Measurements from ENCODE around the gene EMILIN1.
A peak's percentile ranks its signal among the peaks of the same experiment; 100 is the strongest.

EMILIN1 gene

DNA sequence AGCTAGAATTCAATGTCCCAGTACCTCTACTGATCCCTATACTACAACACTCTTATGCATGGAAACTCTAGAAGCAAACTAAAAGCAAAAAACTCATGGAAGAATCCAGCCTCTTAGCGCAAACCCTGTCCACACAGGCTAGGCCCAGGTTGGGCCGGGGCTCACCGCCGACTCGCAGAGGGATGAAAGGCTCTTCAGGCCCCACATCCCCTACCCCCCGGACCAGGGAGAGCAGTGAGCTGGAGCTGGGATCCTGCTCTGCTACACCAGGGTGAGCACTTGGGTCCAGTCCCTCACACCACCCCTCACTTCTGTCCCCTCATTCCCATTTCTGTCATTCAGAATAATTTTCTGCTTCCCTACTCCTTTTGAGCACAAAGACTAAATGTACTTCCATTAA is 9.0 kb upstream of the EMILIN1 start:
- H3K4me3 ChIP-seq (ENCODE audit: low read depth, low read length) = no peak overlapping the region
- TF ChIP-seq, protein P1, sequence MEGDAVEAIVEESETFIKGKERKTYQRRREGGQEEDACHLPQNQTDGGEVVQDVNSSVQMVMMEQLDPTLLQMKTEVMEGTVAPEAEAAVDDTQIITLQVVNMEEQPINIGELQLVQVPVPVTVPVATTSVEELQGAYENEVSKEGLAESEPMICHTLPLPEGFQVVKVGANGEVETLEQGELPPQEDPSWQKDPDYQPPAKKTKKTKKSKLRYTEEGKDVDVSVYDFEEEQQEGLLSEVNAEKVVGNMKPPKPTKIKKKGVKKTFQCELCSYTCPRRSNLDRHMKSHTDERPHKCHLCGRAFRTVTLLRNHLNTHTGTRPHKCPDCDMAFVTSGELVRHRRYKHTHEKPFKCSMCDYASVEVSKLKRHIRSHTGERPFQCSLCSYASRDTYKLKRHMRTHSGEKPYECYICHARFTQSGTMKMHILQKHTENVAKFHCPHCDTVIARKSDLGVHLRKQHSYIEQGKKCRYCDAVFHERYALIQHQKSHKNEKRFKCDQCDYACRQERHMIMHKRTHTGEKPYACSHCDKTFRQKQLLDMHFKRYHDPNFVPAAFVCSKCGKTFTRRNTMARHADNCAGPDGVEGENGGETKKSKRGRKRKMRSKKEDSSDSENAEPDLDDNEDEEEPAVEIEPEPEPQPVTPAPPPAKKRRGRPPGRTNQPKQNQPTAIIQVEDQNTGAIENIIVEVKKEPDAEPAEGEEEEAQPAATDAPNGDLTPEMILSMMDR (IDR thresholded peaks at IDR 0.05; ENCODE audit: control insufficient read depth, extremely low read depth, insufficient read depth) = no peak

DNA sequence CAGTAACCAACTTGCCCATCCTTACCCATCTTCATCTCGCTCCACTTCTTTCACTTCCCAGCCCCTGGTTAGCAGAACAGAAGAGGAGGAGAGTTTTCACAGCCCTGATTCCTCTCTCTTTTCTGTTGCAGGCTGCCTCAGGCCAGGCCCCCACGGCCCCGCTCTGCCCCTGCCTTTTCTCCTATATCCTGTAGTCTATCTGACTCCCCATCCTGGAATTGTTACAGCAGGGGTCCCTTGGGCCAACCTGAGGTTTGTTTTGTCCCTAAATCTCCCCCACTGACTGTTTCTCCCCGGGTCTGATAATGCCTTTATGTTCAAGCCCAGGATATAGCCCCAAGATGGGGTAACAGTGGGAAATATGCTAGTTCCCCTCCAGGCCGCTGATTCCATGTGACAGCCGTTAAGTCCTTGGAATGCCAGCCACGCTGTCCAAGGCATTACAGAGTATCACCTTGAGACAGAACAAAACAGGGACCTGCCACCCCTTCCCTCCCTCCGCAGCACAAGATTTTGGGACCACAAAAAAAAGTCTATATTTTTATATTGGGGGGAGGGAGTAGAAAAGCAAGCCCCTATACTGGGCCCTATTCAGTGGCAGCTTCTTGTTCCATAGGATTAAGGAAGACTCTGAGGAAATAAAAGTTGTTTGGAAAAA is 8.3 kb upstream of the EMILIN1 start:
- peak overlapping the region; percentile 88 for H3K4me3 ChIP-seq (ENCODE audit: low read depth, low read length)
- DNase-seq (ENCODE audit: low read depth) = no peak
- TF ChIP-seq, protein P1 (IDR thresholded peaks at IDR 0.05; ENCODE audit: control insufficient read depth, extremely low read depth, insufficient read depth) = no peak

More for the DNA sequence above, 9.0 kb upstream of the EMILIN1 start:
- no peak for DNase-seq (ENCODE audit: low read depth)

DNA sequence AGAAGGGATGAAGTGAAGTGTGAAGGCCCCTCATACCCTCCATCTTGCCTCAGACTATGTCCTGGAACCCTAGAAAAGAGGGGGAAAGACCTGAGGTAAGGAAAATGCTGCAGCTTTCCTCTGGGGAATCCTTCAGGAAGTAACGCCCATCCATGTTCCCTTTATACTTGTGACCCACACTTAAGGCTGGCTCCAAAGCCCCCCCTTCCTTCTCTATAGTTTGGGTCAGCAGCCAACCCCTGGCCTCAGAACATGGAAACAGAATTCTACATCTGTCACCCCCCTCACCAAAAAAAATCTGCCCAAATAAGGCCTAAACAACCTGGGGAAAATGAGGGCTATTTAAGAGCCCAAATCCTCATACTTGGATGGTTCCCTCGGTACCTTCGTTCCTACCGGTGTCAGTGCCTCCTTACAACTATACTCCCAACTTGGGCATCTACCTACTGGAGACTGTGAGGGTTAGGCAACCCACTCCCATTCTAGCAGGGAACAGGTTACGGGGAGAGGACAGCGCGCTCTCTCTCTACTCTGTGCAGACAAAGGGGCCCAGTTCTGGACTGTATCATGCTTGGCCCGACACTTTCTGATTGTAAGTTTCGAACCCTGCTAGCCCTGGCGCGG is 7.7 kb upstream of the EMILIN1 start:
- no peak for DNase-seq (ENCODE audit: low read depth)
- peak overlapping the region; percentile 88 for H3K4me3 ChIP-seq (ENCODE audit: low read depth, low read length)
- TF ChIP-seq, protein P1 (IDR thresholded peaks at IDR 0.05; ENCODE audit: control insufficient read depth, extremely low read depth, insufficient read depth) = no peak

DNA sequence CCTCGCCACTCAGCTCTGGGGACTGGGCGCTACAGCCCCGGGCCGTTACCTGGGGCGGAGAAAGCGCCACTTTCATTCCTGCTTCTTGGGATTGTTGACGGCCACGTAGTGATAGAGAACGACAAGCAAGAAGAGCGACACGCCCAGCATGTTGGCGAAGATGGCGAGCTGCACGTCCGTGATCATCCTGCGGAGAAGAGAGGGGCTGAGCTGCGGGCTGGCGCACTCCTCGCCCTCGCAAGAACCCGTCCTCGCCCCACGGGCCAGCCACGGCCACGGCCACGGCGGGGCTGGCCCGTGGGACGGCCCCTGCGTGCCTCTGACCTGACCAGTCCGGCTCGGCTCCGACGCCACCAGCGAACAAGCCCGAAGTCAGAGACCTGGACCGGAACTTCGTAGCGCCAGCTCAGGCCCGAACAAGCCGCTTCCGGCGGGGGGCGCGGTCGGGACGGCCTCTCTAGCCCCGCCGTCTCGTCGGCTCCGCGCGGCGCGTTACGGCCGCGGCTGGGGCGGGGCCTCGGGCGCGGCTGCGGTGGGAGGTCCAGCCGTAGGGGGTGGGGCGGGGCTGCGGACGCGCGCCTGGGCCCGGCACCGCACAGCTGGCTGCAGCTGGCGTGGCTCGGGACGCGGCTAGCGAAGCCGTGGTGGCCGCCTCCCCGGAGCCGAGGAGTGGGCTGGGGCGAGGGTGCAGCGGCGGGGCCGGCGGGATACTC is 7.0 kb upstream of the EMILIN1 start, which contains the start of gene OST4:
Gene OST4, minus strand, starts transcription at position 378 of the 713 bp plus-strand sequence.
- H3K4me3 ChIP-seq (ENCODE audit: low read depth, low read length) = peak within 1 kb of the TSS; percentile 88
- TF ChIP-seq, protein P1 (IDR thresholded peaks at IDR 0.05; ENCODE audit: control insufficient read depth, extremely low read depth, insufficient read depth) = no peak
- peak; percentile 49 for DNase-seq (ENCODE audit: low read depth)

DNA sequence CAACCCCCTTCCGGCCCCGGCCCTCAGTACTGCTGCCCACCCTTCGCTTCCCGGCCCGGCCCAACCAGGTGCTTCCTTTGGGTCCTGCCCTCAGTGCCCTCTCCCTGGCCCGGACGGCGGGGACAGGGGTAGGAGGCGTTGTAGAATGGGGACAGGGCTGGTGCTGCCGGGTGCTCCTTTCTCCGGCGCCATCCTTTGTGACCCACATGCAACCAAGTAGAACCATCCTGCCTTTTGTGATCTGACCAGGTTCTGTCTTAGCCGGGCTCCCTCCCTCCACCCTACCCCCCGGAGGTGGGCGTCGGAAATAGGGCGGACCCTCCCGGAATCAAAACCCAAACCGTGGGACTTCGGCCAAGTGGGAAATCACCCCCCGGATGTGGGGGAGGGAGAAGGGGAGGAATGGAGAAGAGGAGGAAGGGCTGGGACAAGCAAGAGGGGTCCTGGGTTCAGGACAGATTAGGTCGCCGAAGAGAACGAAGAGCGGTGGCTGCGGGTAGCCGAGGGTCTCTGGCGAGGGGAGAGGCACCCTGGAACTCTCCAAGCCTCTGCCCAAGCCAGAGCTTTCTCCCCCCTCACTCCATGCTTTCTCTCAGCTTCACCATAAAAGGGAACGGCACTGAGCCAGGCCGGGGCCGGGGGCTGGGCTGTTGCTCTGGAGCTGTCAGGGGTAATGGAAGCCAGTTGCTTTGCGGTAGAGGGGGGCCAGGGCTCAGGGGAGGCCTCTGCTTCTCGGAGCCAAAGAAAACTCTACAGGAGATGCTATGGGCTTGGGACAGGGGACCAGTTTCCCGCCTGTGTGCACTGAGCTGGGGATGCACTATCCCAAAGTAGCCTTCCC is 6.2 kb upstream of the EMILIN1 start:
- DNase-seq (ENCODE audit: low read depth) = no peak
- TF ChIP-seq, protein P1 (IDR thresholded peaks at IDR 0.05; ENCODE audit: control insufficient read depth, extremely low read depth, insufficient read depth) = no peak
- H3K4me3 ChIP-seq (ENCODE audit: low read depth, low read length) = peak overlapping the region; percentile 88

DNA sequence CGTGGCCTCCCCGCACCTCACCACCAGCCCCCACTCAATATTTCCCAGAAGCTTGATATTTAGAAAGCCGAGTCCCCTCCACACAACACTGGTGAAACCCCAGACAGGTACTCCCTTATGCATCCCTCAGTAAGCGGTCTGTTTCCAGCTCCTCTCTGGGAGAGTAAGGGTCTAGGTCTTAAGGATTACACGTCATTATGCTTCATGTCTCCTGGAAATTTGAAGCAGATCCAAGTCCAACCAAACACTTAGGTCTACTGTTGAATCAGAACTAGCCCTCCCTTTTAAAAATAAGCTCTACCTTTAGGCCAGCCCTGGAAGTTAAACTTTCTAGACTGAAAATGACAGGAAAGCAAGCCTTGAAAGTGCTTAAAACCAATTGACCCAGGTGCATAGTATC is 5.5 kb upstream of the EMILIN1 start:
- no peak overlapping the region for H3K4me3 ChIP-seq (ENCODE audit: low read depth, low read length)
- DNase-seq (ENCODE audit: low read depth) = no peak
- TF ChIP-seq, protein P1 (IDR thresholded peaks at IDR 0.05; ENCODE audit: control insufficient read depth, extremely low read depth, insufficient read depth) = no peak

All from LNCaP clone FGC (cell line).